Ovary (tissue), 9 donors: ENCODE measurements around the gene EEFSEC. TPM values are rescaled to one million over a fixed set of nuclear protein-coding genes. Genes with fewer than 3 reads are reported as not detected.
A peak's percentile ranks its signal among the peaks of the same experiment; 100 is the strongest.

Experiments
- DNase-seq, 5 donors: peaks; one replicate each; pipeline ENCODE4 v3.0.0-alpha.2; 2019 to 2020
- H3K27ac ChIP-seq, 2 donors: fragments of 200-600 bp; one replicate each; pipeline versions ENCODE4 v1.5.1 to v1.8.0; 2019 to 2022
- H3K27me3 ChIP-seq: fragments of 200-600 bp; one replicate; pipeline ENCODE4 v1.8.0; 2022
- H3K36me3 ChIP-seq: fragments of 200-600 bp; sonication (generic); one replicate; pipeline ENCODE4 v1.5.1; 2019
- H3K4me1 ChIP-seq: one replicate; pipeline ENCODE4 v1.8.1; 2013; ENCODE audit warnings: mild to moderate bottlenecking, moderate library complexity; ENCODE audit not compliant: insufficient read depth
- H3K4me3 ChIP-seq: fragments of 200-600 bp; sonication (generic); one replicate; pipeline ENCODE4 v1.5.1; 2017
- H3K9me3 ChIP-seq, 2 donors: fragments of 200-600 bp in 1 of 2; sonication (generic) in 1 of 2; one replicate each; pipeline versions ENCODE4 v1.5.1 to v1.8.1; 2013 to 2019; ENCODE audit warnings: mild to moderate bottlenecking in 1 of 2, moderate library complexity in 1 of 2
- EP300 ChIP-seq: sonication (generic); formaldehyde crosslinking; IDR thresholded peaks from one replicate; pipeline ENCODE4 v1.6.1; 2017; ENCODE audit warnings: antibody characterized with exemption
- POLR2A ChIP-seq: fragments of 450-650 bp; IDR thresholded peaks from one replicate; pipeline ENCODE4 v1.6.1; 2017; ENCODE audit warnings: antibody characterized with exemption, mild to moderate bottlenecking, moderate library complexity
- WGBS, 3 donors: extraction: QIAGEN DNeasy Blood & Tissue Kit in 1 of 3; methylation state at CpG; one replicate each; pipeline versions ENCODE4 v1.1.5 to v1.1.7; 2013 to 2017; 5-methylcytosine and 5-hydroxymethylcytosine counted together
- intact Hi-C, 4 donors: fragments of 100-400 bp; cut with DNase I; formaldehyde crosslinking; loops; one replicate each; pipeline versions ENCODE4 v1.11.0 to v1.15.1; 2022 to 2023
- polyA plus RNA-seq, 2 donors: library from polyadenylated mRNA; stranded (reverse); fragments of 200-250 nt in 1 of 2; fragments of 350-450 nt in 1 of 2; fragmentation: Illumina TruSeq in 1 of 2; extraction: RNeasy Lipid Tissue Mini Kit (QIAGEN cat#74804) in 1 of 2; gene quantifications; one replicate each; pipeline ENCODE4 v1.2.3, GENCODE V29; 2013 to 2014
- total RNA-seq, 7 donors: library from RNA; depleted of rRNA in 2 of 7; stranded (reverse); fragments of >200 nt in 2 of 7; fragmentation: NEBNext Ultra II Directional in 3 of 7; extraction: Animal tissue kit (Norgen Biotek cat#: 25700) in 3 of 7; gene quantifications; one replicate each; pipeline versions ENCODE4 v1.1.0 to v1.2.4, GENCODE V29; 2016 to 2023
- TF ChIP-seq, protein P1 (sequence below), 3 donors: fragments of 450-650 bp in 2 of 3; fragments of 200-600 bp in 1 of 3; IDR thresholded peaks; one replicate each; pipeline versions ENCODE4 v1.5.1 to v1.8.0; 2016 to 2022; ENCODE audit warnings: antibody characterized with exemption in 3 of 3, mild to moderate bottlenecking in 1 of 3
- donor health status: DM: no; HTN: no; CAD: no; lungs with moderate emphysema.
- donor health status: DM: no; HTN: no; CAD: no.
- donor health status: Bipolar disorder and iron deficiency.
- donor health status: DM: yes; HTN: yes; CAD: no.
- donor health status: DM: no; HTN: no; CAD: no.
- donor health status: DM: yes; HTN: yes; CAD: no.

The EEFSEC gene
- total and polyA plus RNA-seq, 9 donors, result 6.8 to 21.0 (median 15.4) TPM

DNA sequence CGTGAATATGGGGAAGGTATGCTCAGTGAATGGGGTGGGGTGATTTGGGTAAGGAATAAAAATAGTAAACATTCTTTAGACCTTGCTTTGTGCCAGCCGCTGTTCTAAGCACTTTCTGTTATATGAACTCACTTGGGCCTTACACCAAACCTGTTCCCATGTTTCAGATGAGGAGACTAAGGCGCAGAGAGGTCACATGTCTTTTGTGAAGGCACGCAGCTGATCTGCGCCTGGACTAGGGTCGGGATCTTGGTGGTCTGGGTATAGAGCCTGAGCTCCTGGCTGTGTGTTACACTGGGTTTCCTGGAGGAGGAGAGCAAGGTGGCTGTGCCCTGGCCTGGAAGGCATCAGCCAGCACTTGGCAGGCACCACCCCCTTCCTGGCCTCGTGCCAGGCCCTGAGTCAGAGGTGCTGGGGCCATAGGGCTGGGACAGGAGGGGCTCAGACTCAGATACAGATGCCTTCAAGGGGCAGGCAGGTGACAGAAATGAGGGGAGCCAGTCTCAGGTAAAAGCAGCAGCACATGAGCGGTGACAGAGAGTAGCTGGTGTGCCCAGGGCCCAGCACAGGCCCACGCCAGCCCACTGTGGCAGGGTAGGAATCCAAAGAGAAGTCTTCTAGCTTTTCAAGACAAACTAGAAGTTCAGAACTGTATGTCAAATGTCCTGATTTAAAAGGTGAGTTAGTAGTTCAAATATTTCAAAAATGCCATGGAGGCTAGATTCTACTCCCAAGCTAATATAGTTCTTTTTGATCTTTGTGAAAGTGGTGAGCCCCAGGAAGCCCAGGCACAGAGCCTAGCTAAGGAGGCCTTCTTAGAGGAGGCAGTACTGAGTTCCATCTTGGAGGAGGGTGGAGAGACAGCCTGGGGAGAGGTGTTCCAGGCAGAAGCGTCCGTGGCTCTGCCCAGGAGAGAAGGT is 230.3 kb downstream of the EEFSEC start:
- no peaks in the 10 kb centered on the region for H3K9me3 ChIP-seq
- no peak overlapping the region for H3K4me3 ChIP-seq
- no peaks in the 10 kb centered on the region for H3K36me3 ChIP-seq
- H3K27me3 ChIP-seq, result no peaks in the 10 kb centered on the region
- DNase-seq, result peak in 4 of 5 donors; percentile 38 to 72 (median 53)
- TF ChIP-seq POLR2A, result no peak
- no peak for TF ChIP-seq EP300
- TF ChIP-seq, protein P1, sequence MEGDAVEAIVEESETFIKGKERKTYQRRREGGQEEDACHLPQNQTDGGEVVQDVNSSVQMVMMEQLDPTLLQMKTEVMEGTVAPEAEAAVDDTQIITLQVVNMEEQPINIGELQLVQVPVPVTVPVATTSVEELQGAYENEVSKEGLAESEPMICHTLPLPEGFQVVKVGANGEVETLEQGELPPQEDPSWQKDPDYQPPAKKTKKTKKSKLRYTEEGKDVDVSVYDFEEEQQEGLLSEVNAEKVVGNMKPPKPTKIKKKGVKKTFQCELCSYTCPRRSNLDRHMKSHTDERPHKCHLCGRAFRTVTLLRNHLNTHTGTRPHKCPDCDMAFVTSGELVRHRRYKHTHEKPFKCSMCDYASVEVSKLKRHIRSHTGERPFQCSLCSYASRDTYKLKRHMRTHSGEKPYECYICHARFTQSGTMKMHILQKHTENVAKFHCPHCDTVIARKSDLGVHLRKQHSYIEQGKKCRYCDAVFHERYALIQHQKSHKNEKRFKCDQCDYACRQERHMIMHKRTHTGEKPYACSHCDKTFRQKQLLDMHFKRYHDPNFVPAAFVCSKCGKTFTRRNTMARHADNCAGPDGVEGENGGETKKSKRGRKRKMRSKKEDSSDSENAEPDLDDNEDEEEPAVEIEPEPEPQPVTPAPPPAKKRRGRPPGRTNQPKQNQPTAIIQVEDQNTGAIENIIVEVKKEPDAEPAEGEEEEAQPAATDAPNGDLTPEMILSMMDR (IDR thresholded peaks at IDR 0.05), result no peak
- H3K4me1 ChIP-seq, result peaks cover 14% of the 10 kb centered on the region
- no peak overlapping the region for H3K27ac ChIP-seq
- intact Hi-C loops, result no loop called here
- 78 to 87% (median 87%) methylated on average over 11 of the region's 11 CpGs for WGBS, 3 donors

DNA sequence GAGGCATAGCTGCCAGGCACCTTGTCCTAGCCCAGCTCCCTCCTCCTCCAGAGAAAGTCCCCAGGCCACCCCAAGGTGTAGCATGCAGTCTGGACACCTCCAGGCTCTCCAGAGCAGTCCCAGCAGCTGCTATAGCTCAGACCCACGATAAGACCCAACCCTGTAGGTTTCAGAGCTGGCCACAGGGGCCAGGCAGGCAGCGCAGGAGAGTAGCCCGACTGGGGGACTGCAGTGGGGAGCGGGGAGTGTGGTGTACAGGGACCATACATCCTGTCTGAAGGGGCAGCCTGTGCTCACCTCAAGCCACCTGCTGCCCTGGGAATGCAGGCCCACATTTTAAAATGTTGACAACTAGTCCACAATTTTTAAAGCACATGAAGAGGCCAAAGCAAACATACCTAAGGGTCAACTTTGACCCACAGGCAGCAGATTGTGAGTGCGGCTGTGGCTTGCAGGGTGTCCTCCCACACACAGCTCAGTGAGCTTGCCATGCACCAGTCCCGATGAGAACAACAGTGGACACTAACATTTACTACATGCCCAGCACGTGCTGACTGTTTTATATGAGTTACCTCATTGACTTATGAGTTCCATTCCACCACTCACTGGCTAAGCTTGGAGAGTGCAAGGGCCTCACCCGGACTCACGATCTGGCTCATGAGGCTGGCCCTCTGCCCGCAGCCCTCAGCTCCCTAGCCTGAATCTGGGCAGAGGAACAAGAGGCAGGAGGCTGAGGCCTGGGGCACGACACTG is 232.0 kb downstream of the EEFSEC start:
- intact Hi-C loops, result no loop called here
- Histone ChIP-seq H3K4me3 (no peak overlapping the region), H3K9me3 (no peaks in the 10 kb centered on the region), H3K36me3 (no peaks in the 10 kb centered on the region), H3K27ac (peak overlapping the region in 1 of 2 donors; percentile 42), H3K27me3 (no peaks in the 10 kb centered on the region), H3K4me1 (peaks cover 9% of the 10 kb centered on the region)
- WGBS, 3 donors, result 28 to 32% (median 31%) methylated on average over 11 of the region's 11 CpGs
- TF ChIP-seq, protein P1 (IDR thresholded peaks at IDR 0.05), result no peak
- TF ChIP-seq EP300, result no peak
- no peak for TF ChIP-seq POLR2A
- peak; percentile 52 to 85 (median 64) for DNase-seq

DNA sequence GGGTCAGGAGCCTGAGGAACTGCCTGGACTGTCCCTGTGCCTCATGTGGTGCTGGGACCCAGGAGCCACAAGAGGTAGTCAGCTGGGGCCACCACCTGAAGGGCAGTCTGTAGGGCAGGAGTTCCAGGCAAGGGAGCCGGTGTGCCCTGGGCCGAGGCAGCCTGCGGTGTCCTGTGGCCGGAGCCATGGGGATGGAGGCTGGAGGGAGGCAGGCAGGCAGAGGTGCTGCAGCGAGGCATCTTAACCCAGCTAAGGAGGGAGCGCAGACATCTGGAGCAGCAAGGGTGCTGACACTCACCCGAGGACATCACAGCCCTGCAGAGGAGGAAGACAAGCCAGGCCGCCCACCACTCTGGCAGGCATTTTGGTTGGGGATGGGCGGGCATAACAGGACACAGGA is 235.7 kb downstream of the EEFSEC start:
- H3K36me3 ChIP-seq, result no peaks in the 10 kb centered on the region
- intact Hi-C loops, result no loop called here
- H3K4me1 ChIP-seq, result peaks cover 9% of the 10 kb centered on the region
- H3K4me3 ChIP-seq, result no peak overlapping the region
- no peak for DNase-seq
- TF ChIP-seq, protein P1 (IDR thresholded peaks at IDR 0.05), result no peak
- TF ChIP-seq EP300 (no peak), POLR2A (no peak)
- H3K27me3 ChIP-seq, result no peaks in the 10 kb centered on the region
- H3K27ac ChIP-seq, result no peak overlapping the region
- no peaks in the 10 kb centered on the region for H3K9me3 ChIP-seq
- WGBS, 3 donors, result 93 to 96% (median 95%) methylated on average over 9 of the region's 9 CpGs

GRCh38 chr3:128390867-128391266 is 237.6 kb downstream of the EEFSEC start:
- Histone ChIP-seq H3K9me3 (no peaks in the 10 kb centered on the region), H3K27ac (no peak overlapping the region), H3K36me3 (no peaks in the 10 kb centered on the region), H3K4me3 (no peak overlapping the region), H3K4me1 (no peaks in the 10 kb centered on the region), H3K27me3 (no peaks in the 10 kb centered on the region)
- no peak for DNase-seq
- intact Hi-C loops, result no loop called here
- TF ChIP-seq, protein P1 (IDR thresholded peaks at IDR 0.05), result no peak
- TF ChIP-seq POLR2A (no peak), EP300 (no peak)
- WGBS, 3 donors, result 90 to 95% (median 93%) methylated on average over 9 of the region's 9 CpGs
